ENCODE measurements around the gene ZNF511.

DNA sequence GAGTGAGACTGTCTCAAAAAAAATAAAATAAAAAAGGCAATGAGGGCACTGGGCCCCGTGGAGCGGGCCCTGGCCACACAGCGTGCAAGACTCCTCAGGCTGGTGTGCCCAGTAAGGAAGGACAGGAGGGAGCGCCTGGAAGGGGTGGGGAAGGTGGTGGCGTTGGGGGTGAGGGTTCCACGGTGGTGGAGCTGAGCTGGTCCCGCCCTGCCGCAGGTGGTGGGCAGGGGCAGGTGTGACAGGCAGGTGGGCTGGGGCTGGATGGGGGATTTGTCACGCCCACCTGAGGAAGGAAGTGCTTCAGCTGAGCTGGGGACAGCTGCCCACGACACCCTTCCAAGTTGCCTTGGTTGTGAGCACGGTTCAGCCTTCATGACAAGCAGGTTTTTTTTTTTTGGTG, 37.7 kb downstream of the ZNF511 start:
- TF ChIP-seq, protein P1, sequence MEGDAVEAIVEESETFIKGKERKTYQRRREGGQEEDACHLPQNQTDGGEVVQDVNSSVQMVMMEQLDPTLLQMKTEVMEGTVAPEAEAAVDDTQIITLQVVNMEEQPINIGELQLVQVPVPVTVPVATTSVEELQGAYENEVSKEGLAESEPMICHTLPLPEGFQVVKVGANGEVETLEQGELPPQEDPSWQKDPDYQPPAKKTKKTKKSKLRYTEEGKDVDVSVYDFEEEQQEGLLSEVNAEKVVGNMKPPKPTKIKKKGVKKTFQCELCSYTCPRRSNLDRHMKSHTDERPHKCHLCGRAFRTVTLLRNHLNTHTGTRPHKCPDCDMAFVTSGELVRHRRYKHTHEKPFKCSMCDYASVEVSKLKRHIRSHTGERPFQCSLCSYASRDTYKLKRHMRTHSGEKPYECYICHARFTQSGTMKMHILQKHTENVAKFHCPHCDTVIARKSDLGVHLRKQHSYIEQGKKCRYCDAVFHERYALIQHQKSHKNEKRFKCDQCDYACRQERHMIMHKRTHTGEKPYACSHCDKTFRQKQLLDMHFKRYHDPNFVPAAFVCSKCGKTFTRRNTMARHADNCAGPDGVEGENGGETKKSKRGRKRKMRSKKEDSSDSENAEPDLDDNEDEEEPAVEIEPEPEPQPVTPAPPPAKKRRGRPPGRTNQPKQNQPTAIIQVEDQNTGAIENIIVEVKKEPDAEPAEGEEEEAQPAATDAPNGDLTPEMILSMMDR (conservative IDR thresholded peaks at IDR 0.05; ENCODE audit: low read length), result no peak
- no peak for TF ChIP-seq EZH2phosphoT487 (IDR thresholded peaks at IDR 0.05; ENCODE audit: borderline replicate concordance, low read depth, low read length)

Data from OCI-LY7 (cell line).